ENCODE results near the gene GID8.

Gene GID8

DNA sequence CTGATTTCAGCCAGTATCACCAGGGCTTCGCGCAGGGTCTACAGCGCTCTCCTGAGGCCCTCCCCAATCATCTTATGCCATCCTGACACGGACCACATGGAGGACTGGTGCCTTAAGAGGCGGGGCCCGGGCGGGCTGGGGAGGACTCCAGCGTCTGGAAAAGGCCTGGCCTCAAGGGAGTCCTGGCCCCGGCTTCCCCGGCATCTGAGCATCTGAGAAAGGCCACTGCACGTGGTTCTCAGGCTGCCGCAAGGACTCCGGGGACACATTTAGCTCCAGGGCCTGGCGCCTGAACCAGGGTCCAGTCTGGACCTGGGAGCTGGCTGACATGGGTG, 47.5 kb downstream of the GID8 start:
- CTCF ChIA-PET = no interaction called here
- TF ChIP-seq, protein P1, sequence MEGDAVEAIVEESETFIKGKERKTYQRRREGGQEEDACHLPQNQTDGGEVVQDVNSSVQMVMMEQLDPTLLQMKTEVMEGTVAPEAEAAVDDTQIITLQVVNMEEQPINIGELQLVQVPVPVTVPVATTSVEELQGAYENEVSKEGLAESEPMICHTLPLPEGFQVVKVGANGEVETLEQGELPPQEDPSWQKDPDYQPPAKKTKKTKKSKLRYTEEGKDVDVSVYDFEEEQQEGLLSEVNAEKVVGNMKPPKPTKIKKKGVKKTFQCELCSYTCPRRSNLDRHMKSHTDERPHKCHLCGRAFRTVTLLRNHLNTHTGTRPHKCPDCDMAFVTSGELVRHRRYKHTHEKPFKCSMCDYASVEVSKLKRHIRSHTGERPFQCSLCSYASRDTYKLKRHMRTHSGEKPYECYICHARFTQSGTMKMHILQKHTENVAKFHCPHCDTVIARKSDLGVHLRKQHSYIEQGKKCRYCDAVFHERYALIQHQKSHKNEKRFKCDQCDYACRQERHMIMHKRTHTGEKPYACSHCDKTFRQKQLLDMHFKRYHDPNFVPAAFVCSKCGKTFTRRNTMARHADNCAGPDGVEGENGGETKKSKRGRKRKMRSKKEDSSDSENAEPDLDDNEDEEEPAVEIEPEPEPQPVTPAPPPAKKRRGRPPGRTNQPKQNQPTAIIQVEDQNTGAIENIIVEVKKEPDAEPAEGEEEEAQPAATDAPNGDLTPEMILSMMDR (IDR thresholded peaks at IDR 0.05; ENCODE audit: control extremely low read depth, extremely low read depth, low read depth, missing control alignments) = no peak
- no peak for DNase-seq (ENCODE audit: extremely low spot score)
- POLR2A ChIA-PET = no interaction called here

DNA sequence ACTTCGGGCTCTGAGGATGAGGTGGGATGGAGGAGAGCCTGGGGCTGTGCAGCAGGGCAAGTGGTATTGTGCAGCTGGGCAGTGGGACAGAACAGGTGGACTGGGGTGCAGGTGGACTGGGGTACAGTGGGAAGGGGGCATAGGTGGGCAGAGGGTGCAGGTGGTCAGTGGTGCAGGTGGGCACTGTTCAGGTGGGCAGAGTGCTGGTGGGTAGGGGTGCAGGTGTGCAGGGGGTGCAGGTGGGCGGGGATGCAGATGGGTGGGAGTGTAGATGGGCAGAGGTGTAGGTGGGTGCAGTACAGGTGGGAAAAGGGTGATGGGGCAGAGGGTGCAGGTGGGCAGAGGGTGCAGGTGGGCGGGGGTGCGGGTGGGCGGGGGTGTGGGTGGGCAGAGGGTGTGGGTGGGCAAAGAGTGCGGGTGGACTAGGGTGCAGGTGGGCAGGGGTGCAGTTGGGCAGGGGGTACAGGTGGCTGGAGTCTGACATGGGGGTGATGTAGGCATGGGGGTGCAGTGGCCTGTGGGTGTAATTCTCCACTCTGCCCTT, 48.4 kb downstream of the GID8 start:
- ChIA-PET CTCF (interaction anchor here (0.8 kb wide), 1 partner anchor 25 kb away, joined by 3 read pairs; no protein-coding TSS in a partner anchor), POLR2A (no interaction called here)
- TF ChIP-seq, protein P1 (IDR thresholded peaks at IDR 0.05; ENCODE audit: control extremely low read depth, extremely low read depth, low read depth, missing control alignments) = no peak
- no peak for DNase-seq (ENCODE audit: extremely low spot score)

GRCh38 chr20:62987114-62987513, 49.2 kb downstream of the GID8 start:
- ChIA-PET POLR2A (no interaction called here), CTCF (interaction anchor here (0.8 to 1.2 kb wide), 2 partner anchors 12 to 196 kb away, joined by 3 read pairs; no protein-coding TSS in a partner anchor)
- DNase-seq (ENCODE audit: extremely low spot score) = no peak
- TF ChIP-seq, protein P1 (IDR thresholded peaks at IDR 0.05; ENCODE audit: control extremely low read depth, extremely low read depth, low read depth, missing control alignments) = no peak

- TF ChIP-seq, protein P1 (IDR thresholded peaks at IDR 0.05; ENCODE audit: control extremely low read depth, extremely low read depth, low read depth, missing control alignments) = no peak
- no peak for DNase-seq (ENCODE audit: extremely low spot score)
- CTCF ChIA-PET = no interaction called here
These were observed 51.3 kb downstream of the GID8 start for GRCh38 chr20:62989201-62989601.

GRCh38 chr20:62990306-62990825, 52.4 kb downstream of the GID8 start:
- POLR2A ChIA-PET = no interaction called here
- CTCF ChIA-PET = no interaction called here

More at GRCh38 chr20:62989201-62989601, 51.3 kb downstream of the GID8 start:
- POLR2A ChIA-PET = no interaction called here

DNA sequence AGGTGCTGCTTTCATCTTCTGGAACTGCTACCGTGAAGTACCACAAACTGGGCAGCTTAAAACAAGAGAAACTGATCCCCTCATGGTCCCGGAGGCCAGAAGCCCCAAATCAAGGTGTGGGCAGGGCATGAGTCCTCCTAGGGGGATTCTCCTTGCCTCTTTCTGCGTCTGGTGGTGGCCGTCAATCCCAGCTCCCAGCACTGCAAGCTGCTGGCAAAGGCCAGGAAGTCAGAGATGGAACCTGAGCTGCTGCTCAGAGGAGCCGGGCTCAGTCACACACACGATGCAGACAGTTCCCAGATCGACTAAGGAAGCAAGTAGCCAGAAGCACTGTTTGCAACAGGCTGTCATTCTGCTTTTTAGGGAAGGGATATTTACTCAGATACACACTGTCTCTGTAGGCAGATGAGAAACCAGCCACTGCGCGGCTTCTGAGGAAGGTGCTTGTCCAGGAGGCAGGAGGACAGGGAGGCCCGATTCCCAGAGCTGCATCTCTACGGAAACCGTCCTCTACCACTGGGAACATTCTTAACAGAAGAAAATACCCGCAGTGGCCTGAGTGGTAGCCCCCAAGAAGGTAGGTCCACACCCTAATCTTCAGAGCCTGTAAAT, 53.4 kb downstream of the GID8 start:
- no peak for DNase-seq (ENCODE audit: extremely low spot score)
- TF ChIP-seq, protein P1 (IDR thresholded peaks at IDR 0.05; ENCODE audit: control extremely low read depth, extremely low read depth, low read depth, missing control alignments) = no peak
- POLR2A ChIA-PET = no interaction called here
- CTCF ChIA-PET = no interaction called here

More at GRCh38 chr20:62990306-62990825, 52.4 kb downstream of the GID8 start:
- no peak for DNase-seq (ENCODE audit: extremely low spot score)
- TF ChIP-seq, protein P1 (IDR thresholded peaks at IDR 0.05; ENCODE audit: control extremely low read depth, extremely low read depth, low read depth, missing control alignments) = no peak

Data from GM10248 (cell line).